Measurements from ENCODE around the gene UCP2. TPM values are rescaled to one million over a fixed set of nuclear protein-coding genes. Genes with fewer than 3 reads are reported as not detected.

The UCP2 gene
- total RNA-seq, 1 donor from 2014 or later = 70.4 TPM

- no peaks in the 10 kb centered on the region for H3K4me1 Mint-ChIP-seq (ENCODE audit: unreplicated experiment)
- no peak overlapping the region for H3K27ac Mint-ChIP-seq
- no peaks in the 10 kb centered on the region for H3K36me3 Mint-ChIP-seq
- H3K9me3 Mint-ChIP-seq = no peaks in the 10 kb centered on the region
- TF ChIP-seq, protein P1, sequence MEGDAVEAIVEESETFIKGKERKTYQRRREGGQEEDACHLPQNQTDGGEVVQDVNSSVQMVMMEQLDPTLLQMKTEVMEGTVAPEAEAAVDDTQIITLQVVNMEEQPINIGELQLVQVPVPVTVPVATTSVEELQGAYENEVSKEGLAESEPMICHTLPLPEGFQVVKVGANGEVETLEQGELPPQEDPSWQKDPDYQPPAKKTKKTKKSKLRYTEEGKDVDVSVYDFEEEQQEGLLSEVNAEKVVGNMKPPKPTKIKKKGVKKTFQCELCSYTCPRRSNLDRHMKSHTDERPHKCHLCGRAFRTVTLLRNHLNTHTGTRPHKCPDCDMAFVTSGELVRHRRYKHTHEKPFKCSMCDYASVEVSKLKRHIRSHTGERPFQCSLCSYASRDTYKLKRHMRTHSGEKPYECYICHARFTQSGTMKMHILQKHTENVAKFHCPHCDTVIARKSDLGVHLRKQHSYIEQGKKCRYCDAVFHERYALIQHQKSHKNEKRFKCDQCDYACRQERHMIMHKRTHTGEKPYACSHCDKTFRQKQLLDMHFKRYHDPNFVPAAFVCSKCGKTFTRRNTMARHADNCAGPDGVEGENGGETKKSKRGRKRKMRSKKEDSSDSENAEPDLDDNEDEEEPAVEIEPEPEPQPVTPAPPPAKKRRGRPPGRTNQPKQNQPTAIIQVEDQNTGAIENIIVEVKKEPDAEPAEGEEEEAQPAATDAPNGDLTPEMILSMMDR (conservative IDR thresholded peaks at IDR 0.05) = no peak
- H3K27me3 Mint-ChIP-seq = no peaks in the 10 kb centered on the region
- no peak overlapping the region for H3K4me3 Mint-ChIP-seq
- no peak for DNase-seq (ENCODE audit: extremely low spot score, unreplicated experiment)
Measured at GRCh38 chr11:73962101-73962705, 20.4 kb downstream of the UCP2 start.

DNA sequence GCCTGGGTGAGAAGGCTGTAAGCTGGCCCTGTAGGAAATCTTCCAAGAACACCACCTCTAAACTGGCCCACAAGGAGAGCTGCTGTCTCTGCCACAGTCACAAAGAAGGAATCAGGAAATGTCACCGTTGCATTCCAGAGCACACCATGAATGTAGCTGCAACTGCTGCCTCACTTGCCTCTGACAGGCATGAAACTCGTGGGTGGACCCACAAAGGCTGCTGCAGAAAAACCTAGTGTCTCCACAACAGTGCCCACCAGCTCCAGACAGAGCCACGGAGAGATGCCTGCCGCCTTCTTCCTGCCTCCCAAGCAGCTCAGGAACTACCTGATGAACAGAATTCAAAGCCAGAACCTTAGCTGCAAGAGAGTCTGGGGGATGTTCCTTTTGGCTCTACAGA, 21.3 kb downstream of the UCP2 start:
- no peak overlapping the region for H3K27ac Mint-ChIP-seq
- no peaks in the 10 kb centered on the region for H3K9me3 Mint-ChIP-seq
- TF ChIP-seq, protein P1 (conservative IDR thresholded peaks at IDR 0.05) = no peak
- H3K4me1 Mint-ChIP-seq (ENCODE audit: unreplicated experiment) = no peaks in the 10 kb centered on the region
- DNase-seq (ENCODE audit: extremely low spot score, unreplicated experiment) = no peak
- H3K4me3 Mint-ChIP-seq = no peak overlapping the region
- no peaks in the 10 kb centered on the region for H3K27me3 Mint-ChIP-seq
- no peaks in the 10 kb centered on the region for H3K36me3 Mint-ChIP-seq

DNA sequence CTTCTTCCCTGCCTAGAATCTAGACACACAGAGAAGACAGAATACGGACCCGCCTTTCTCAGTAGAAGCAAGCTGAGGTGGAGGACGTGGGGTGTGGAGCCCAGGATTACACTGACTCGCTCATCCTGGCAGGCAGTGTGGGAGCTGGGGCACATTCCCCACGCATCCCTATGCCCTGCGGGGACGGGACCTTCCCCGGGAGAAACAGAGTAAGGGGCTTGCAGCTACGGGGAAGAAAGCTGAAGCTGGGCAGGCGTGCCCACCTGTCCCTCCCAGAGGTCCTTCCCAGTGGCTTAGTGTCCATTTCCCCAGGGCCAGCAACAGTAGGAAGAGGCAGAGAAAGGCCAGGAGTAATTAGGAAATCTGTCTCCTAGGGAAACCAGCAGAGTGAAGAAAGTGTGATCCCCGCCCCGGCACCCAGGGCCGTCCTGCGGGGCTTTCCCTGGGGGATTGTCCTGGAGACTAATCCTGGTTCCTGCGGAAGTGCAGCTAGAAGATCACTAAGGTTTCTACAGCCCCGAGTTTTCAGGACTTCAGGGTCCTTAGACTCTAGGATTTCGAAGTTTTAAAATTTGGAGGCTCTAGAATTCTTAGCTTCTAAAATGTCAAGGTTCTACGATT, 24.0 kb downstream of the UCP2 start:
- H3K27me3 Mint-ChIP-seq = no peaks in the 10 kb centered on the region
- H3K9me3 Mint-ChIP-seq = no peaks in the 10 kb centered on the region
- DNase-seq (ENCODE audit: extremely low spot score, unreplicated experiment) = no peak
- no peaks in the 10 kb centered on the region for H3K36me3 Mint-ChIP-seq
- no peak overlapping the region for H3K4me3 Mint-ChIP-seq
- TF ChIP-seq, protein P1 (conservative IDR thresholded peaks at IDR 0.05) = no peak
- no peak overlapping the region for H3K27ac Mint-ChIP-seq
- no peaks in the 10 kb centered on the region for H3K4me1 Mint-ChIP-seq (ENCODE audit: unreplicated experiment)

- no peak for DNase-seq (ENCODE audit: extremely low spot score, unreplicated experiment)
- Mint-ChIP-seq H3K4me3 (no peak overlapping the region), H3K27ac (no peak overlapping the region), H3K4me1 (ENCODE audit: unreplicated experiment) (no peaks in the 10 kb centered on the region), H3K9me3 (no peaks in the 10 kb centered on the region), H3K36me3 (no peaks in the 10 kb centered on the region), H3K27me3 (no peaks in the 10 kb centered on the region)
- TF ChIP-seq, protein P1 (conservative IDR thresholded peaks at IDR 0.05) = no peak
Measured at GRCh38 chr11:73957654-73958361, 24.8 kb downstream of the UCP2 start.

- H3K27me3 Mint-ChIP-seq = no peaks in the 10 kb centered on the region
- no peak overlapping the region for H3K4me3 Mint-ChIP-seq
- H3K4me1 Mint-ChIP-seq (ENCODE audit: unreplicated experiment) = no peaks in the 10 kb centered on the region
- H3K9me3 Mint-ChIP-seq = no peaks in the 10 kb centered on the region
- no peak for DNase-seq (ENCODE audit: extremely low spot score, unreplicated experiment)
- H3K36me3 Mint-ChIP-seq = no peaks in the 10 kb centered on the region
- TF ChIP-seq, protein P1 (conservative IDR thresholded peaks at IDR 0.05) = no peak
- H3K27ac Mint-ChIP-seq = no peak overlapping the region
Measured at GRCh38 chr11:73956876-73957653, 25.6 kb downstream of the UCP2 start.
